ENCODE results near the gene KIF26A.

GRCh38 chr14:104140463-104141331 lies 2.3 kb downstream of the KIF26A start:
- no peak for TF ChIP-seq CTCF (conservative IDR thresholded peaks at IDR 0.05; ENCODE audit: low read depth in 2 of 2)
- no peak for TF ChIP-seq POLR2AphosphoS5 (IDR thresholded peaks at IDR 0.05; ENCODE audit: low read depth)
- TF ChIP-seq JUNB (IDR thresholded peaks at IDR 0.05; ENCODE audit: unreplicated experiment): no peak
- TF ChIP-seq EZH2 (IDR thresholded peaks at IDR 0.05; ENCODE audit: low read depth, unreplicated experiment): no peak
- no peak for TF ChIP-seq EZH2phosphoT487 (IDR thresholded peaks at IDR 0.05; ENCODE audit: unreplicated experiment)
- TF ChIP-seq, protein P1, sequence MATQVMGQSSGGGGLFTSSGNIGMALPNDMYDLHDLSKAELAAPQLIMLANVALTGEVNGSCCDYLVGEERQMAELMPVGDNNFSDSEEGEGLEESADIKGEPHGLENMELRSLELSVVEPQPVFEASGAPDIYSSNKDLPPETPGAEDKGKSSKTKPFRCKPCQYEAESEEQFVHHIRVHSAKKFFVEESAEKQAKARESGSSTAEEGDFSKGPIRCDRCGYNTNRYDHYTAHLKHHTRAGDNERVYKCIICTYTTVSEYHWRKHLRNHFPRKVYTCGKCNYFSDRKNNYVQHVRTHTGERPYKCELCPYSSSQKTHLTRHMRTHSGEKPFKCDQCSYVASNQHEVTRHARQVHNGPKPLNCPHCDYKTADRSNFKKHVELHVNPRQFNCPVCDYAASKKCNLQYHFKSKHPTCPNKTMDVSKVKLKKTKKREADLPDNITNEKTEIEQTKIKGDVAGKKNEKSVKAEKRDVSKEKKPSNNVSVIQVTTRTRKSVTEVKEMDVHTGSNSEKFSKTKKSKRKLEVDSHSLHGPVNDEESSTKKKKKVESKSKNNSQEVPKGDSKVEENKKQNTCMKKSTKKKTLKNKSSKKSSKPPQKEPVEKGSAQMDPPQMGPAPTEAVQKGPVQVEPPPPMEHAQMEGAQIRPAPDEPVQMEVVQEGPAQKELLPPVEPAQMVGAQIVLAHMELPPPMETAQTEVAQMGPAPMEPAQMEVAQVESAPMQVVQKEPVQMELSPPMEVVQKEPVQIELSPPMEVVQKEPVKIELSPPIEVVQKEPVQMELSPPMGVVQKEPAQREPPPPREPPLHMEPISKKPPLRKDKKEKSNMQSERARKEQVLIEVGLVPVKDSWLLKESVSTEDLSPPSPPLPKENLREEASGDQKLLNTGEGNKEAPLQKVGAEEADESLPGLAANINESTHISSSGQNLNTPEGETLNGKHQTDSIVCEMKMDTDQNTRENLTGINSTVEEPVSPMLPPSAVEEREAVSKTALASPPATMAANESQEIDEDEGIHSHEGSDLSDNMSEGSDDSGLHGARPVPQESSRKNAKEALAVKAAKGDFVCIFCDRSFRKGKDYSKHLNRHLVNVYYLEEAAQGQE (IDR thresholded peaks at IDR 0.05; ENCODE audit: unreplicated experiment): no peak
